HT-29 (cell line): ENCODE data around the gene RXRB. TPM values are rescaled to one million over a fixed set of nuclear protein-coding genes. Genes with fewer than 3 reads are reported as not detected.

Source experiments
- DNase-seq: peaks from one replicate; pipeline ENCODE4 v3.0.0-alpha.2; 2015; ENCODE audit warnings: low spot score
- total RNA-seq: library from RNA; depleted of rRNA; stranded (reverse); fragments of >200 nt; shearing (Covaris generic); gene quantifications from 2 replicates; pipeline ENCODE4 v1.2.3, GENCODE V29; 2014

The RXRB gene
- total RNA-seq, 1 experiment from 2014 or later: 32.9 TPM

- DNase-seq: no peak
Measured at GRCh38 chr6:33176906-33177305, 23.6 kb downstream of the RXRB start.

DNA sequence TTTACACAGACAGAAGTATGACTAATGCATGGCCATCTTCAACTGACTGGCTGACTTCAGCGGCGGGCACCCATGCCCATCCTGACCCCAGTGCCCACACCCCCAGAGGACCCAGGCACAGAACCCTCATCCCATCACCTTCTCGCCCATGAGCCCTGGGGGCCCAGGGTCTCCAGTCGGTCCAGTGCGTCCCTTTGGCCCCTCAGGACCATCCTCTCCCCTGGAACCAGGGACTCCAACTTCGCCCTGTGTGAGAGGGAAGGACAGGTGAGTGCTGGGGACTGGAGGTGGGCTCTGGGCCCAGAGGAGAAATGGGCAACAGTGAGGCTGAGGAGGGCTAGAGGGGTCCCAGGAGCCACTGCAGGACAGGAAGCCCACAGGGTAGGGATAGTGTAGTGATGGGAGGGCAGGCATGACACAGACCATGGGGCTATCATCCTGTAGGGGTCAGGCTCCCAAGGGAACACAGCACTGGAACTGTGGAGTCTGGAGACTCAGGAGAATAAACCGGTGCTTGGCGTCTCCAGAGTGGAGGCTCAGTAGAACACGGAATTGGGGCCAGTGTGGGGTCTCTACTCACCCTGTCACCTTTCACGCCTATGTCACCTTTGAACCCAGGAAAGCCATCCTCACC lies 24.9 kb downstream of the RXRB start:
- DNase-seq: no peak

- DNase-seq: no peak
Measured at GRCh38 chr6:33174784-33175183, 25.7 kb downstream of the RXRB start.

DNA sequence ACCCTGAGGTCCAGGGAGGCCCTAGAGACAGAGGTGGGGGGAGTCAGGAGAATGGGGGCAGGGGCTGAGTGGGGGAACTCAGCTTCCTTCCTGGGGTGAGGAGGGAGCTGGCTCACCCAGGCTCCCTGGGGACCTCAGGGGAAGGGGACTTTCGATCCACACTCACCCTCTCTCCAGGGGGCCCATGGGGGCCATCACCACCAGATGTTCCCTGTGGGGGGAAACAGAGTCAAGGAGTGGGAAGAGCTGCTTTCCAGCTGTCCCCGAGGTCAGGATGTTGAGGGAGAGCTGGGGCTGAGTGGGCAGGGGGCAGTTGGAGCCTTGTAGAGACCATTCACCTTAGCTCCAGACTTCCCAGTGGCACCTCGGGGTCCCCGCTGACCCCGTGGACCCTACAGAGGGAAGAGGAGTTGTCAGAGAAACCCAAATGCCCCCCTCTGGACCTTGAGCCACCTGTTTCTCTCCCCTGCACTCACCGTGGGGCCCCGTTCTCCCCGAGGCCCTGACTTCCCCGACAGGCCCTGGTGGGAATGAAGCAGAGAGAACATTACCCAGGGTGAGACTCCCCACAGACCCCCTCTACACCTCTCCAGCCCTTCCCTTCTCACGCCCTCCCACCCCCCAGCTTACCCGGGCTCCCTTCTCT lies 26.8 kb downstream of the RXRB start:
- no peak for DNase-seq

GRCh38 chr6:33172688-33173534 lies 27.6 kb downstream of the RXRB start:
- DNase-seq: peak; percentile 41

- no peak for DNase-seq
Measured at GRCh38 chr6:33171880-33172687, 28.4 kb downstream of the RXRB start.

GRCh38 chr6:33171016-33171879 lies 29.2 kb downstream of the RXRB start:
- no peak for DNase-seq

DNA sequence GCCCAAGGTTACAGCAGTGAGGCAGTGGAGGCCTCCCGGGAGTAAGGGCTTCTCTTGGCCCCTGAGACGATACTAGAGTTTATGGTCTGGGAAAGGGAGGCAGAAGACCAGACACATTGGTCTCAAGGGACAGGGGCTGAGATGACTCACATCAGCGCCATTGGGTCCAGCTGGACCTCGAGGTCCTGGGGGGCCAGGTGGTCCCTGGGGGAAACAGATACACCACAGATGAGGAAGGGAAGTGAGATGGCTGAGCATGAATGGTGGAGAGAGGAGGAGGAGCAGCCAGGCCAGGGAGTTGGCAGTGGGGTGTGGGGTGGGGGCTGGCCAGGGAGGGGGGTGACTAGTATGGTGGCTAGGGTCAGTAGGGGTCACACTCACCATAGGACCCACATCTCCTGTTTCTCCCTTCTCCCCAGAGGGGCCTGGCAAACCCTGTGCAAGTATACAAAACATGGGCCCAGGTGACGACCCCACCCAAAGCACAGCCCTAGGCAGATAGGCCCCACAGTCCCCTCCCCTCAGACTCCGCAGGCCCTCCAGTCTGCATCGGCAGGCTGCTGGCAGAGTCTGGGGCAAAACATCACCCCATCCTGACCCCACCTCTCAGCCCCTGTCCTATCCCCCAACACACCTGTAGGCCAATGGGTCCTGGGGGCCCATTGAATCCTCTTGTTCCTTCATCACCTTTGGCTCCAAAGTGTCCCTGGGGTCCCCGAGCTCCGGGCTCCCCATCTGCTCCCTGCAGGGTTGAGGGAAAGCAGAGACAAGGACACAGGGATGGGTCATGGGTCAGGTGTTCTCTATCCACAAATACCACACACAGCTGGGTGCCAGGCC lies 30.1 kb downstream of the RXRB start:
- no peak for DNase-seq

DNA sequence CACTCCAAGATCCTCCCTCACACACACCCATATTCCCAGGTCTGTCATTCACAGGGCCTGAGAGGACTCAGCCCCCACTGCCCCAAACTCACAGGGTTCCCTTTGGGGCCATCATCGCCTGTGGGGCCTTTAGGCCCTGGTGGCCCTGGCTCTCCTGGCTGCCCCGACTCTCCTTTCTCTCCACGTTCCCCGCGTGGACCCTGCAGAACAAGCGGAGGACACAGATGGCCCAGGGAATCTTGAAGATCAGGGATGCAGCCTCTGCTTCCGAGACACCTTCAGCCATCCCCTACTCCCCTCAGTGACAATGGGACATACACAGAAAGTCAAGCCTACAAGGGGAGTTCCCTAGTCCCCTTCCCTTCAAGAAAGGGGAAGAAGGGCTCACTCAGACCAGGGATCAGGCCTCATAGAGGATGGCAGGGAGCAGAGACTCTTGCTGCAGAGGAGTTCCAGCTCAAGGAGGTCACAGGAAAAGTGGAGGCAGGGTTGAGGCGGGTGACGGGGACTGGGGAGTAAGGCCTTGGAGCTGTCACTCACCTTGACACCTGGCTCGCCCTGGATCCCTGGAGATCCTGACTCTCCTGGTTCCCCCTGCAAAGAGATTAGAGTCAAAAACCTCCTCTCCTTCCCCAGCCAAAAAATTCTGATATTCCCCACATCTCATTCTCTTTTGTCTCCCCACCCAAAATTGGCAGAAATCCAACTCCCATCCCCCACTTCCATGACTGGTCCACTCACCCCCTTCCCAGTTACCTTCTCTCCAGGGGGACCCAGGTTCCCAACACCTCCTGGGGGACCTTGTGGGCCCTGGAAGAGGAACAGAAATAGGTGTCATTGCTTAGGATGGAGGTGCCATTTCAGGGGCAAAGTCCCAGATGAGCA lies 30.9 kb downstream of the RXRB start:
- no peak for DNase-seq

DNA sequence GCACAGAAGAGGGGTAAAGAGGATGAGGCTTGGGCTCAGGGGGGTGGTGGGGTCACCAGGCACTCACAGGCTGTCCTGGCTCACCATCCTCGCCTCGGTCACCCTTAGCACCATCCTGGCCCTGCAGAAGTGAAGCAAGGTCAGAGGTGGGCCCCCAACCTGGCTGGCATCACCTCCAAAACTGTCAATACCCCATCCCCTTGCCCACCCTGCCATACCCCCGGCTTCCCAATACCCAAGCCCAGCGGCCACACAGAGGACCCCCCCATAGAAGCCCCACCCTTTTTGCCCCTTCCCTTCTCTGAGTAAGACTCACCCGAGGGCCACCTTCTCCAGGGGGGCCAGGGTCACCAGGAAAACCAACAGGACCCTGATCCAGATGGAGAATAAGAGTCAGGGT lies 31.8 kb downstream of the RXRB start:
- DNase-seq: no peak

DNA sequence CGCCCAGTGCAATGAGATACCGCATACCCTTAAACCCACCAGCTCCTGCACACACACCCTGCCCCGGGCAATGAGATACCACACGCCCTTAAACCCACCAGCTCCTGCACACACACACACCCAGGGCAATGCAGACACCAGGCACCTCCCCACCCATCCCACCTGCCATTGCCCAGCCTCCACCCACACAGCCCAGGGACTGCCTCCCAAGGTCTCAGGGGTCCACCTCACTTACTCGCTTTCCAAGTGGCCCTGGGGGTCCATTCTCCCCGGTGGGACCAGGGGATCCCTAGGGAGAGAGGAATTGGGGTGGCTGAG lies 32.2 kb downstream of the RXRB start:
- no peak for DNase-seq

- no peak for DNase-seq
Measured at GRCh38 chr6:33167374-33168283, 32.8 kb downstream of the RXRB start.

DNA sequence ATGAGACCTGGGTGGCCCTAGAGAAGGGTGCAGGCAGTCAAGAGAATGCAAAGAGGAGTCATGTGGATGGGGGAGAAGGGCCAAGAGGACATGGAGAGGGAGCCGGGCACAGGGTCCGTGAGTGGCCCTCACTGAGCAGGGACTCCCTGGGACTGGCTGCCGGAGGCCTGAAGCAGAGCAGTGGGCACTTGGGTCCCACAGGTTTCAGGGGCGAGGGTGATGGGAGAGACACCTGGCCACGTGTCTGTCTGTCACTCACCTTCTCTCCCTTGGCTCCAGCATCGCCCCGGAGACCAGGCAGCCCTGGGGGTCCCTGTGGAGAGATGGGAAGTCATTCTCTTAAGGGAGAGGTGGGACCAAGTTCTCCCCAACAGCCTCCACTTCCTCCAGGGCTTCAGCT lies 33.7 kb downstream of the RXRB start:
- DNase-seq: no peak

DNA sequence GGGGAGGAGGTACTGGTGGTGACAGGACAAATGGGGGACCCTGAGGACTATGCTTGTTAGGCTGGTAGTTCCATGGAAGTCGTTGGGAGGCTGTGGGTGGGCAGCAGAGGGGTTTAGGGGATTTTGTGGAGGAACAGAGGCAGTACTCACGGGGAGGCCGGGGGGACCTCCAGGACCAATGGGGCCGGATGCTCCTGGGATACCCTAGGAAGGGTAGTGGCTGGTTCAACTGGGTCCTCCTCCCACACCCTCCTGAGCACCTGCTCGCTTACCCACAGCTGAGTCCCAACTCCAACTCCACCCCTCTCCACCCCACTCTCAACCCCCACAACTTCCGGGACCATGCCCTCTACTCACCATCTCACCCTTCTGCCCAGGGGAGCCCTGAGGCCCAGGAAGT lies 34.1 kb downstream of the RXRB start:
- DNase-seq: no peak

- no peak for DNase-seq
Measured at GRCh38 chr6:33165581-33166258, 34.7 kb downstream of the RXRB start.

GRCh38 chr6:33164665-33165373 lies 35.6 kb downstream of the RXRB start:
- no peak for DNase-seq

GRCh38 chr6:33164176-33164575 lies 36.3 kb downstream of the RXRB start:
- no peak for DNase-seq
